ENCODE data around the gene XXYLT1. TPM values are rescaled to one million over a fixed set of nuclear protein-coding genes. Genes with fewer than 3 reads are reported as not detected.
A peak's percentile ranks its signal among the peaks of the same experiment; 100 is the strongest.

XXYLT1 gene
- total and polyA plus RNA-seq, 9 of the 15 experiments (the other 6 are each of a cell fraction or from before 2014, with no cell fraction given), result 1.9 to 18.9 (median 15.0) TPM

GRCh38 chr3:195063581-195064193 lies 207.3 kb downstream of the XXYLT1 start:
- H3K36me3 ChIP-seq (ENCODE audit: control insufficient read depth, insufficient read depth, low read length), result peaks cover 4% of the 10 kb centered on the region; the same call in 1 of the 3 replicates
- 32% methylated on average over 9 of the region's 9 CpGs for WGBS (ENCODE audit: insufficient coverage, low coverage, missing lambda C conversion rate)
- ChIA-PET POLR2A (no interaction called here), CTCF (ENCODE audit: low intra/inter-chr PET ratio) (no interaction called here)
- in situ Hi-C loops (cut with MboI), result no loop called here
- H3K9ac ChIP-seq (ENCODE audit: insufficient read depth in 1 of 2, low read depth in 2 of 2, low read length in 2 of 2), result no peak overlapping the region
- peak; percentile 46; the same call in 2 of the 3 replicates for ATAC-seq
- DNase-seq (ENCODE audit: extremely low read depth in 1 of 4, low spot score in 3 of 4), result peak in 1 of 4 experiments; percentile 10
- H2AFZ ChIP-seq (ENCODE audit: low read depth, low read length), result no peak overlapping the region
- no peak overlapping the region for H3K4me3 ChIP-seq
- no peaks in the 10 kb centered on the region for H3K79me2 ChIP-seq (ENCODE audit: control insufficient read depth, insufficient read depth, low read length)
- intact Hi-C loops (cut with micrococcal nuclease), result no loop called here
- H3K4me2 ChIP-seq (ENCODE audit: insufficient read depth, low read length), result no peak overlapping the region
- peaks cover 0 to 18% of the 10 kb centered on the region in 2 experiments; a peak in 2 of 5 replicates for H3K4me1 ChIP-seq (replicated peaks in 1 of 2; ENCODE audit: control insufficient read depth in 2 of 2, insufficient read depth in 2 of 2, low read length in 2 of 2)
- no peak overlapping the region for H3K27ac ChIP-seq (ENCODE audit: extremely low read depth, low read depth, low read length)
- H3K9me3 ChIP-seq (replicated peaks; ENCODE audit: control insufficient read depth, insufficient read depth, low read depth, low read length), result no peaks in the 10 kb centered on the region
- H3K27me3 ChIP-seq (ENCODE audit: control insufficient read depth in 2 of 2, insufficient read depth in 2 of 2, low read length in 2 of 2), result peaks cover 20 to 50% of the 10 kb centered on the region in 2 experiments; a peak in 3 of 5 replicates
- no peaks in the 10 kb centered on the region for H4K20me1 ChIP-seq (replicated peaks; ENCODE audit: control insufficient read depth, insufficient read depth, low read length)
- no peak for FAIRE-seq
- no TSS peak for BruUV-seq (replicated peaks)
- no peaks in the 10 kb centered on the region for H3K9me1 ChIP-seq (ENCODE audit: control insufficient read depth, insufficient read depth, low read length)
- no peak for TF ChIP-seq MTA2 (IDR thresholded peaks at IDR 0.05; ENCODE audit: low read depth)
- TF ChIP-seq PKNOX1 (IDR thresholded peaks at IDR 0.05), result peak; percentile 61

- H3K9me1 ChIP-seq (ENCODE audit: control insufficient read depth, insufficient read depth, low read length), result no peaks in the 10 kb centered on the region
- no peak overlapping the region for H2AFZ ChIP-seq (ENCODE audit: low read depth, low read length)
- ATAC-seq (no peak; the same call in 2 of the 3 replicates), DNase-seq (ENCODE audit: extremely low read depth in 1 of 4, low spot score in 3 of 4) (no peak), FAIRE-seq (no peak)
- H3K4me3 ChIP-seq, result no peak overlapping the region
- H3K4me1 ChIP-seq (replicated peaks in 1 of 2; ENCODE audit: control insufficient read depth in 2 of 2, insufficient read depth in 2 of 2, low read length in 2 of 2), result peaks cover 0 to 18% of the 10 kb centered on the region in 2 experiments; a peak in 2 of 5 replicates
- H3K9ac ChIP-seq (ENCODE audit: insufficient read depth in 1 of 2, low read depth in 2 of 2, low read length in 2 of 2), result no peak overlapping the region
- intact Hi-C loops (cut with micrococcal nuclease), result no loop called here
- no peak overlapping the region for H3K27ac ChIP-seq (ENCODE audit: extremely low read depth, low read depth, low read length)
- peaks cover 2% of the 10 kb centered on the region; the same call in 1 of the 3 replicates for H3K36me3 ChIP-seq (ENCODE audit: control insufficient read depth, insufficient read depth, low read length)
- in situ Hi-C loops (cut with MboI), result no loop called here
- H3K9me3 ChIP-seq (replicated peaks; ENCODE audit: control insufficient read depth, insufficient read depth, low read depth, low read length), result no peaks in the 10 kb centered on the region
- no peaks in the 10 kb centered on the region for H3K79me2 ChIP-seq (ENCODE audit: control insufficient read depth, insufficient read depth, low read length)
- no peaks in the 10 kb centered on the region for H4K20me1 ChIP-seq (replicated peaks; ENCODE audit: control insufficient read depth, insufficient read depth, low read length)
- POLR2A ChIA-PET, result no interaction called here
- WGBS (ENCODE audit: insufficient coverage, low coverage, missing lambda C conversion rate), result 21% methylated on average over 17 of the region's 20 CpGs
- H3K27me3 ChIP-seq (ENCODE audit: control insufficient read depth in 2 of 2, insufficient read depth in 2 of 2, low read length in 2 of 2), result peaks cover 24 to 57% of the 10 kb centered on the region in 2 experiments; a peak in 3 of 5 replicates
- CTCF ChIA-PET (ENCODE audit: low intra/inter-chr PET ratio), result no interaction called here
- no peak overlapping the region for H3K4me2 ChIP-seq (ENCODE audit: insufficient read depth, low read length)
- BruUV-seq (replicated peaks), result no TSS peak
- no peak for TF ChIP-seq ZNF133 (CRISPR knock-in tag; IDR thresholded peaks at IDR 0.05)
- no peak for TF ChIP-seq MAZ (CRISPR knock-in tag; conservative IDR thresholded peaks at IDR 0.05 in 1 of 2, IDR thresholded peaks at IDR 0.05 in 1 of 2)
- no peak for TF ChIP-seq HSF4 (CRISPR knock-in tag; IDR thresholded peaks at IDR 0.05; ENCODE audit: borderline replicate concordance)
- no peak for TF ChIP-seq ZNF75A (CRISPR knock-in tag; IDR thresholded peaks at IDR 0.05)
- no peak for TF ChIP-seq ZNF280B (CRISPR knock-in tag; IDR thresholded peaks at IDR 0.05)
- TF ChIP-seq RBFOX2 (IDR thresholded peaks at IDR 0.05; ENCODE audit: low read depth, low read length), result no peak
- no peak for TF ChIP-seq ESRRB (CRISPR knock-in tag; IDR thresholded peaks at IDR 0.05; ENCODE audit: borderline replicate concordance)
Measured at GRCh38 chr3:195062866-195063540, 208.0 kb downstream of the XXYLT1 start.

Data from K562 (cell line).